ENCODE data around the gene NKD2. TPM values are rescaled to one million over a fixed set of nuclear protein-coding genes. Genes with fewer than 3 reads are reported as not detected.

NKD2 gene
- polyA plus RNA-seq, 1 donor (not counting 4 experiments of a cell fraction or from before 2014, with no cell fraction given), result not detected

GRCh38 chr5:1077026-1077425 is 68.4 kb downstream of the NKD2 start:
- Histone ChIP-seq H3K36me3 (ENCODE audit: control insufficient read depth in 2 of 2, extremely low read depth in 1 of 2, insufficient read depth in 2 of 2, low read length in 2 of 2) (no peaks in the 10 kb centered on the region), H3K4me2 (ENCODE audit: control insufficient read depth, extremely low read depth, insufficient read depth, low read depth, low read length) (no peak overlapping the region), H3K9ac (ENCODE audit: control insufficient read depth, extremely low read depth, insufficient read depth, low read length) (no peak overlapping the region), H3K9me1 (ENCODE audit: control insufficient read depth, extremely low read depth, insufficient read depth, low read length) (no peaks in the 10 kb centered on the region), H3K9me3 (ENCODE audit: control insufficient read depth, low read depth, low read length) (no peaks in the 10 kb centered on the region), H3K79me2 (ENCODE audit: control insufficient read depth, insufficient read depth, low read length) (no peaks in the 10 kb centered on the region), H3K27ac (ENCODE audit: control insufficient read depth, insufficient read depth, low read length) (no peak overlapping the region), H3K27me3 (ENCODE audit: control insufficient read depth, extremely low read depth, insufficient read depth, low read length) (no peaks in the 10 kb centered on the region), H2AFZ (ENCODE audit: control insufficient read depth, low read length) (no peak overlapping the region), H4K20me1 (ENCODE audit: control insufficient read depth, extremely low read depth, insufficient read depth, low read length) (no peaks in the 10 kb centered on the region), H3K4me1 (ENCODE audit: control insufficient read depth, extremely low read depth, insufficient read depth, low read length) (no peaks in the 10 kb centered on the region), H3K4me3 (ENCODE audit: control insufficient read depth in 2 of 3, extremely low read depth in 1 of 3, insufficient read depth in 2 of 3, low read depth in 1 of 3, low read length in 3 of 3) (no peak overlapping the region)
- TF ChIP-seq CTCF (optimal IDR thresholded peaks at IDR 0.05 in 1 of 3, IDR thresholded peaks at IDR 0.05 in 1 of 3, conservative IDR thresholded peaks at IDR 0.05 in 1 of 3; ENCODE audit: extremely low read depth in 1 of 3, insufficient read depth in 2 of 3, low read length in 3 of 3) (no peak), EZH2 (IDR thresholded peaks at IDR 0.05; ENCODE audit: low read length) (no peak)
- no peak for FAIRE-seq
- DNase-seq (ENCODE audit: low read depth, low spot score), result no peak
- dilution Hi-C loops (cut with MboI; ENCODE audit: extremely low pct_ligation_motif_present, low sequenced_read_pairs), result no loop called here

DNA sequence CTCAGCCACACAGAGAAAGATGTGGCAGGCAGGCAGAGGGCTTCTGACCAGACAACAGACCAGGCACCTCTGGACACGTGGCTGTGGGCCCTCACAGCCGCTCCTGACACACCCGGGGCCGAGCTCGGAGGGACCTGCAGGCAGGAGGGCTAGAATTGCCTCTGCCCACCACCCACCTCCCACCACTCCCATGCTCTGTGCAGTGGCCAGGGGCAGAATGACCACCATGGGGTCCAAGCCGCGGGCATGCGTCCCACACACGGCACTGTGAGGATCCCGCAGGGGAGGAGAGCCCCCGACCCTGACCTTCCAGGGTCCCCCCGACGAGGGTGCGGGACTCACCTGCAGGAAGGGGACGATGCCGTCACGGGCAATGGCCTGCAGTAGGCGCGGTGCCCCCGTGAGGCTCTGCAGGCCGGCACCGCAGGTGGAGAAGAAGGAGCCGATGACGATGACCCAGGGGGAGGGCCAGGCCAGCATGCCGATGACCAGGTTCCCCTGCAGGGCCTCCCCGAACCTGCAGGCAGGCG is 69.0 kb downstream of the NKD2 start:
- H3K9me3 ChIP-seq (ENCODE audit: control insufficient read depth, low read depth, low read length), result no peaks in the 10 kb centered on the region
- no peaks in the 10 kb centered on the region for H3K27me3 ChIP-seq (ENCODE audit: control insufficient read depth, extremely low read depth, insufficient read depth, low read length)
- no peaks in the 10 kb centered on the region for H3K36me3 ChIP-seq (ENCODE audit: control insufficient read depth in 2 of 2, extremely low read depth in 1 of 2, insufficient read depth in 2 of 2, low read length in 2 of 2)
- H2AFZ ChIP-seq (ENCODE audit: control insufficient read depth, low read length), result no peak overlapping the region
- no peak overlapping the region for H3K27ac ChIP-seq (ENCODE audit: control insufficient read depth, insufficient read depth, low read length)
- DNase-seq (ENCODE audit: low read depth, low spot score) (no peak), FAIRE-seq (no peak)
- H4K20me1 ChIP-seq (ENCODE audit: control insufficient read depth, extremely low read depth, insufficient read depth, low read length), result no peaks in the 10 kb centered on the region
- dilution Hi-C loops (cut with MboI; ENCODE audit: extremely low pct_ligation_motif_present, low sequenced_read_pairs), result no loop called here
- no peaks in the 10 kb centered on the region for H3K79me2 ChIP-seq (ENCODE audit: control insufficient read depth, insufficient read depth, low read length)
- H3K4me1 ChIP-seq (ENCODE audit: control insufficient read depth, extremely low read depth, insufficient read depth, low read length), result no peaks in the 10 kb centered on the region
- H3K9me1 ChIP-seq (ENCODE audit: control insufficient read depth, extremely low read depth, insufficient read depth, low read length), result no peaks in the 10 kb centered on the region
- no peak overlapping the region for H3K4me3 ChIP-seq (ENCODE audit: control insufficient read depth in 2 of 3, extremely low read depth in 1 of 3, insufficient read depth in 2 of 3, low read depth in 1 of 3, low read length in 3 of 3)
- TF ChIP-seq EZH2 (IDR thresholded peaks at IDR 0.05; ENCODE audit: low read length) (no peak), CTCF (optimal IDR thresholded peaks at IDR 0.05 in 1 of 3, IDR thresholded peaks at IDR 0.05 in 1 of 3, conservative IDR thresholded peaks at IDR 0.05 in 1 of 3; ENCODE audit: extremely low read depth in 1 of 3, insufficient read depth in 2 of 3, low read length in 3 of 3) (no peak)
- H3K4me2 ChIP-seq (ENCODE audit: control insufficient read depth, extremely low read depth, insufficient read depth, low read depth, low read length), result no peak overlapping the region
- H3K9ac ChIP-seq (ENCODE audit: control insufficient read depth, extremely low read depth, insufficient read depth, low read length), result no peak overlapping the region
